Dermis blood vessel endothelial cell (primary cell): ENCODE data around the gene GNB1L. TPM values are rescaled to one million over a fixed set of nuclear protein-coding genes. Genes with fewer than 3 reads are reported as not detected.

Source experiments
- DNase-seq: peaks from one replicate; pipeline ENCODE4 v3.0.0; 2010
- total RNA-seq: library from RNA; depleted of rRNA; stranded (reverse); fragments of >200 nt; gene quantifications from 2 replicates; pipeline ENCODE4 v1.2.3, GENCODE V29; 2014

GNB1L gene
- total RNA-seq, 1 donor from 2014 or later, result 7.3 TPM

DNA sequence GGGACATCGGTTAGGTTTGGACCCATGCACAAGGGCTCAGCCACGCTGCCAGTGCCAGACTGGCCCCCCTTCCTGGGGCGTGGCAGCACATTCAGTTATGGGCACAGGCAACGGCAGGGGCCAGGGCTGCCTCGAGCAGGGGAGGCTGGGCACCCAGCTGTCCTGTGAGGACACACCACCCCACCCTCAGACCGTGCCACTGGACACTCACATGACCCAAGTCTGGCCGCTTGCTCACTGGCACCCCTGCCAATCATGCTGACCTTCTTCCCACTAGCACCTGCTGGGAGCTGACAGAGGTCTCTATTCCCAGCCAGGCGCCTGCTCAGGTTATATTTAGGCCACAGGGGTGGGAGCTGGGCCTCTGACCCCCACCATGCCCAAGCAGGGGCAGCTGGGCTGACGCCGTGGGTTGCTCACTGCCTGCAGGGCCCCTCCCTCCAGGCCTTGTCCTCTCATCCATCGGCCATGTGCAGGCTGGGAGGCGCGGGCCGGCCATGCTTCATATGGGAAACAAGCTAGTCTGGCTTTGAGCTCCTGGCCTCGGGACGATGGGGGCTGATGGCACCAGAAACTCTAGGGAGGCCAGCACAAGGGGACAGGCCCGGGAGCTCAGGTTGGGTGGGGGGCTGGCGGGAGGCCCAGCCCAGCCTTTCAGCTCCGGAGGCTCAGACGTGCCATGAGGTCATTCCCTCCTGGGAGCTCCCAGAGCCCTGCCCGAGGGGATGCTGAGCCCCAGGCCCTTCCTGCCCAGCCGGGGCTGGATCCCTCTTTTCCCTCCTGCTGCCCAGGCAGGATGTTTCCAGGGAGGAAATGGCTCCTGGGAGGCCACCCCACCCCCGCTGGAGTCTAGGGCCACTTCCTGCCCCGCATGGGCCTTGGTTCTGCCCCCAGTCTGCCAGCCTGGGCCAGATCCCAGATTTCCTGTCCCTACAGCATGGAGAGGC is 109.2 kb downstream of the GNB1L start:
- no peak for DNase-seq

DNA sequence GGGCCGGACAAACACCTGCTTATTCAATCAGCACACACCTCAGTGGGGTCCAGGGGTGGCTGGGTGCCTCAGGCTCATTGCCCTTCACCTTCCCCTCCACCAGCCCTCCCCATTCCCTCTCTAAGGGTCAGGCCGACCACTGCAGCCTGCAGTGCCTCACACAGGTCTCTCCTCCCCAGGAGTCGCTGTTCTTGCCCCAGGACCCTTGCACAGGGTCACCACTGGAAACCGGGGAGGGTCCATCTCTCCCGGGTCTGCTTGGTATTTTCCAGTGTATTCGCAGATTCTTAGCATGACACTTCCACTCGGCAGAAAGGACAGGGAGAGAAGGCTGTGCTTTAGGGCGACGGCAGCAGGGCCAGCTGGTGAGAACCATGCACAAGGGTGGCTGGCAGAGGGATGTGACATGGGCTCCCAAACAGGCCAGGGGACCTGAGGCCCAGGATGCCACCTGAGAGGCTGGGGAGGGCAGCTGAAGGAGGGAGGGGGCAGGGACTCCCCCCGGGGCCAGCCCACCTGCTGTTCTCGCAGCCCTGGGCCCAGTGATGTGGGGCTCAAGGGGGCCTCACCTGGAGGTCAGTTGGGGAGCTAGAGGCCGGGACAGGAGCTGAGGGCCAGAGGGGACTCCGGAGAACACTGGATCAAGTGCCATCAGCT is 110.2 kb downstream of the GNB1L start:
- DNase-seq, result no peak

DNA sequence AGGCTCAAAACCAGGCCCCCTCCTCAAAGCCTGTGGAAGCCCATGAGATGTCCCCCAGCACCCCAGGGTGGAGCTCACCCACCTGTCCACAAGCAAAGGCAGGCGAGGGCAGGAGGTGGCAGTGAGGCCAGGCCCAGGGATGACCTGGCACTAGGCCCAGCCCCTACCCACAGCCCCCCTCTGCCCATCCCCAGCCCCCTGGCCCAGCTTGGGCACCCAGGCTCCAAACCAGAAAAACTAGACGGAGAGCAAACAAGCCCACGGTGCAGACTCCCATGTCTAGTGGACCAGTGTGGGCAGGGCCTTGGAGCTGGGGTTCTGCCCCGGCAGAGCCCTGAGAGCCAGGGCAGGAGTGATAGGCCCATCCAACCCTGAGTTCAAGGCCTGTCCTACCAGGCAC is 111.0 kb downstream of the GNB1L start:
- no peak for DNase-seq

DNA sequence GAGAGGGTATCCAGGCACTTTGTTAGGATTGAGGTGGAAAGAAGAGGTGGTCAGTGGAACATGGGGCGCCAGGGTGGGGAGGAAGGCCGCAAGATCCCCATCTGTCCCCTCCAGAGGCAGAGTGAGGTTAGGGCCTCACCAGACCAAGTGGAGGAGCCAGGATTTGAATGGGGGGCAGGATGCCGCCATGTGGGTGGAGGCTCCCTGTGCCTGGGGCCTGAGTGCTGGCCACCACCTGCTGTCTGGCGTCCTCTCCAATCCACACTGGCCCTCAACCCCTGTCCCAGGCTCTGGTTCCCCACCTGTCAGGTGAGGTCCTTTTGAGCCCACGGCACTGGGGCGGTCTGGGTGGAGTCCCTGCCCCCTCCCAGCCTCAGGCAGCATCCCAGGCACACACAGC is 111.6 kb downstream of the GNB1L start:
- DNase-seq, result no peak

DNA sequence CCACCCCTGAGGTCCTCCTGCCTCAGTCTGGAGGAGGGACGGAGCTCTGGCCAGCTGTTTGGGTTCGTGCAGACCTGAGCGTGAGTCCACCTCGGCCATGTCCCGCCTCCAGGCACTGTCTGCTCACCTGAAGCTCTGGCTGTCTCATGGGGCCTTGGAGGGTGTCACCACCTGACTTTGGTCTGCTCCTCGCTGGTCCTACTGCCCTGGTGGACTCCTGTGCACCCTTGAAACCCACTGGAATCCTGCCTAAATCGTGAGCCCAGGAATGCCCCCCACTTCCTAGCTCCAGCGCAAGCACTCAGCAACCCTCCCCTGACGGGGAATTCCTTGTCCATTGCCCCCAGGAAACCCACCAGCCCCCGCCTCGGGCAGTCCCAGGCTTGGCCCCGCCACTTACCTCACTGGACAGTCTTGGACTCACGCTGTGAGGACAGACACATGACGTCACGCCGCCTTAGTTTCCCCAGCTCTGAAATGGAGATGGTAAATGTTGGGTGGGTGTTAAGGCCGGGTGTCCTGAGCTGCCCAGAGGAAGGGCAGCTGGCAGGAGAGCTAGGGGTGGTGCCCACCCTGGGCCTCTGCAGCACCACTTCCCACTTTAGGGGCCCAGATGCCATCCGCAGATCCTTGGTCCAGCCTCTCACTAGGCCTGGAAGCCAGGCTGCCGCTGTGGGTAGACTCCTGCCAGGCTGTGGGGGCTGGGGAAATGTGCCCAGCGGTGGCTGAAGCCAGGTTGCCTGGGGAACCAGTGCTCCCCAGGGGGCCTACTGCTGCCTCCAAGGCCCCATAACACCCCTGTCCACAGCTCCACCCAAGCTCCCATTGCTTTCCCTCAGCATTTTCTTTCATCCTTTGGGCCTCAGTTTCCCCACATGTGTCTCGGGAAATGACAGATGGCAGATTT is 112.3 kb downstream of the GNB1L start:
- DNase-seq, result no peak

DNA sequence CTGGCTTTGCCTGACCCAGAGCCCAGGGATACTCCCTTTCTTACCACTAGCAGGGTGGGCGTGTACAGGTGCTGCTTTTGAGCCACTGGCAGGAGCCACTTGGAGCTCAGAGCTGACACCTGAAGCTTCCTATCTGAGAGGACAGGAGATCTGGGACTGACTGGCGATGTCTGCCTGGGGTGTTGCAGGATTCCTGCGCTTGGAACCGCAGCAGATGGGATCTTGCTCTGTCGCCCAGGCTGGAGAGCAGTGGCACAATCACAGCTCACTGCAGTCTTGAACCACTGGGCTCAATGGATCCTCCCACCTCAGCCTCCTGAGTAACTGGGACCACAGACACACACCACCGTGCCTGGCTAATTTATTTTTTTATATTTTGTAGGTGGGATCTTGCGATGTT is 113.6 kb downstream of the GNB1L start:
- DNase-seq, result no peak

DNA sequence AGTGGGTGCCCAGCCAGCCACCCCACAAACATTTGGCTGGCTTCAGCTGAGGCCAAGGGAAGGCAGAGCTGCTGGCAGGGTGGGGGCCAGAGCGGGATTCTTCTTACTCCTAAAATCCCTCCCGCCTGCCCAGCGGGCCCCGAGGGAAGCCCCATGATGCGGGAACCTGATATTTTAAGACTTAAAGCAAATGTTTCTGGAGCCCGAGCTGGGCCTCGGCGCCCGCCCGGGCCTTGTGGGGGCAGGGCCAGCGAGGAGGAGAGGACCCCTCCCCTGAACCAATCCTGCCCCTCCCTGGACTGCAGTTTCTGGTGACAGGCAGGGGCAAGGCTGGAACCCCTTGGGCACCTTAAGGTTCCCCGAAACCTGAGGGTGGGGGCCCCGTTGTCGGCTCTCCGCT is 114.1 kb downstream of the GNB1L start:
- no peak for DNase-seq

DNA sequence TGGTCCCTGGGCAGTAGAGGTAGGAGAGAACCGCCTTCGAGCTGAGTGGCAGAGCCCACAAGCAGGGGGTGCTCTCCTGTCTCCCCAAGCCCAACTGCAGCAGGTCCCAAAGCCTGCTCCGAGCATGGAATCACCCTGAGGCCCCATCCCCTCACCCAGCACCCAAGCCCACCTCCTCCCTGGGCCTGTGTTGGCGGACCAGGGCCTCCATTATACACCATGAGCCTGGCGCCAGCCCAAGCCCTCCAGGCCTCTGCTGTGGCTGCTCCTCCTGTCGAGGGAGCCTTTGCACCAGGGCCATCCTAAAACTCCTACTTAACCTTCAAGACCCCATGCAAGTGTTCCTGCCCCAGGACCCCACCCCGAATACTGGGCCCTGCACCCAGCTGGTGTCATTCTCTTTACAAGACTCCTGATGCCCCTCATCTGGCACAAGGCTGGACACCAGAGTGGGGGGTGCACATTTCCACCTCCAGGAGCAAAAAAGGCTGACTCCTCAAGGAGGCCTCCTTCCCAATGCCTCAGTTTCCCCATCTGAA is 114.7 kb downstream of the GNB1L start:
- no peak for DNase-seq

DNA sequence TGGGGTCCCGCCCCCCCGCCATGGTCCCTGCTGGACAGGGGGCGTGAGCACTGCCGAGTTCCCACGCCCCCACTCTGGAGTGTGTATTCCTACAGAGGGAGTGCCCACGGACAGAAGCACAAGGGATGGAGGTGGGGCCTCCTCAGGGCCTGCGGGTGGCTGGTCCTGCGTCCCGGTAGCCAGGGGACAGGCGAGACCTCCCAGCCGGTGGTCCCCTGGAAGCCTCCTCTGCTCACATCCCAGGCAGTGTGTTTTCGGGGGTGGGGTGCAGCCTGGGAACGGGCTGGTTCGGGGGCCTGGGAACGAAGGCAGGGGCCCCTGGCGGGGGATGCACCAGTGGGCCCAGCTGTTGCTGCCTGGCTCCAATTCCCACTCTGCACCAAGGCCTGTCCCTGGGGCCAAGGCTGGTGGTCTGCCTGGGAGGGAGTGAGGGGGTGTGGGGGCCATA is 115.2 kb downstream of the GNB1L start:
- DNase-seq, result no peak

DNA sequence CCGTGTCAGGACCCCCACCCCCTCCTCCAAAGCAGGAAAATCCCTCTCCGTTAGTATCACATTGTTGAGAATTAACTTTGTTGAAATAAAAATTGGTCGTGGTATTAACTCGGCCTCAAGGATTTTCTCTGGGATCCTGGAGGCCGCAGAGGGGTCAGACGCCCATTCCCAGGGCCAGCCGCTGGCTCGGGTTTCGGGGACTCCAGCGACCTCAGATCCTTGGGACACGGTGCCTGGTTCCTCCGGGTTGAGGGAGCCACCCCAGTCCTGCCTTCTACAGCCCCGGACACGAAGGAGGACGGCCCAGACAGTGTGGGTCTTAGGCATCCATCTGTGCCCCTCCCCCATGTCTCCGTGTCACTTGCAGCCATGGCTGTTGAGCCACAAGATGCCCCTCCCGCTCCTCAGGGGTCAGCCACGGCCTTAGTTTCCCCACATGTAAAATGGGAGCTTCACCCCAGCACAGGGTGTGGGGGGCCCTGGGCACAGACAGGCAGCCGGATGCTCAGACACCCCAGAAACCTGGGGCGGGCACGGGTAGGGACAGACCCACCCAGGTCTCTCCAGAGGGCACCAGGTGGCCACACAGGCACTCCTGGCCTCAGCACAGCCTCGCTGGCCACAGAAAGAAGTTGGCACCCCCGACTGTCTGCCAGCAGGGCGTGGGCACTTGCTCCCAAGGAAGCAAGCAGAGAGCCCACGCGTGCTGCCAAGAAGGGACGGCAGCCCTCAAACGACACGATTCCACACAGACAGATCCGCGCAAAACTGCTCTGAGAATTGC is 115.8 kb downstream of the GNB1L start:
- no peak for DNase-seq

DNA sequence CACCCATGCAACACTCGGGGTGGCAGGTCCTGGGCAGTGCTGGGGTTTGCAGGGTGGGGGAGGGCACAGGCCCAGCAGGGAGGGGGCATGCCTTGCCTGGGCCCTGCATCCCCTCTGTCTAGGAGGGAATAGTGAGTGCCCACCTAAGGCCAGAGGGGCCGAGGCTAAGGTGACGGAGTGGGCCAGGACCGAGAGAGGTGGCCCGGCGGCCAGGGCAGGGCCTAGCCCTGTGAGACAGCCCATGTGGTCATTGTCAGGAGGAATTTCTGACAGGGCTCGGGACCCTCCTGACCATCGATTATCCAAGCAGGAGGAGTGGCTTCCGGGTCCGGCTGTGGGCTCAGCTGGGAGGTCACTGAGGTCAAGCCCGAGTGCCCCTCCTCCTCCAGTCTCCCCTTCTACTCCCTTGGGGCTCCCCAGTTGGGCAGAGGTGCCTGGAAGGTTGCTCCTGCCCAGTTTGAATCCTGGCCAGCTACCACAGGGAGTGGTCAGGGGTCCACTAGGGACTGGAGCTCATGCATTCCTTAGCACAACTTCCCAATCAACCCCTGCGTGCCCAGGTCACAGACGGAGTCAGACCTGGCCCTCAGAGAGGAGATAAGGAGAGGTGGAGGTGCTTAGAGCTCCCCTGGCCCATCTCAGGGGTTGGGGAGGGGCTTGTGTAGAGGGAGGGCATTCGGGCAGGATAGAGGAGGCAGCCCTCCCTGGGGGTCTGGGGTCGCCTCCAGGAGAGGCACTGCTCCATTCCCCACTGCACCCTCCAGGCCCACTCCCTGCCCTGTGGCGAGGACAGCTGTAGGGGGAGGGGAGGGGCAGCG is 116.6 kb downstream of the GNB1L start:
- DNase-seq, result no peak

DNA sequence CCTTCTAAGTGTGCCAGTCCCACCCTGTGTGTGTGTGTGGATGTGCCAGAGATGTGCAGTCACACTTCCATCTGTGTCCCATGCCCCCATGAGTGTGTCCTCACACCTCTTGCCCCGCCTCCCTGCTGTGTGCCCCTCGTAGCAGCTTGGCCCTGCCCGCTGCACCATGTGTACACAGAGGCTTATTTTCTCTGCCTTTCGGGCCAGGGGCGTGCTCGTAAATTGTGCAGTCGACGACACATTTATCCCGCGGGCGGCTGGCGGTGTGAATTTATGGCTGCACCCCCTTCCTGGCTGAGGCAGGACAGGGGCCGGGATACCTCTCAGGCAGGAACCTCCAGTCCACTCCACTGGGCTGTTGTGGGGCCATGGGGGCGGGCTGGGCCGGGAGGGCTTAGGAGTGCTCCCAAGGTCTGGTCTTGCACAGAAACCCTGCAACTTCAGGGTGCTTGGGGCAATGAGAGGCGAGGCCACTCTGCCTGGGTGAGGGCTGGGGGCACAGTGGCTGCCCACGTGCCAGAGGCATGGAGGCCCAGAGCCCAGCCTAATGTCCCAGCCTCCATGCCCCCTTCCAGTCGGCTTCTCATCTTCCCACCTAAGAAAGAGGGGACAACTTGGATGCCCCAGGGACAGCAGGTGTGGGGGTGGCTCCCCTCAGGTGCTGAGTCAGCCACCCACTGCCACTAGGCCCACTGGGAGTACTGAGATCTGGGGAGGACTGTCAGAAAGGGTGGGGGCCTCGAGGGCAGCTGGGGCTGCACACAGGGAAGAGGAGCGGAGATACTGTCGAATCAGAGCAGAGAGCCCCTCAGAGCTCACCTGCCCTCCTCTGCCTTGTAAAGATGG is 118.8 kb downstream of the GNB1L start:
- DNase-seq, result no peak

DNA sequence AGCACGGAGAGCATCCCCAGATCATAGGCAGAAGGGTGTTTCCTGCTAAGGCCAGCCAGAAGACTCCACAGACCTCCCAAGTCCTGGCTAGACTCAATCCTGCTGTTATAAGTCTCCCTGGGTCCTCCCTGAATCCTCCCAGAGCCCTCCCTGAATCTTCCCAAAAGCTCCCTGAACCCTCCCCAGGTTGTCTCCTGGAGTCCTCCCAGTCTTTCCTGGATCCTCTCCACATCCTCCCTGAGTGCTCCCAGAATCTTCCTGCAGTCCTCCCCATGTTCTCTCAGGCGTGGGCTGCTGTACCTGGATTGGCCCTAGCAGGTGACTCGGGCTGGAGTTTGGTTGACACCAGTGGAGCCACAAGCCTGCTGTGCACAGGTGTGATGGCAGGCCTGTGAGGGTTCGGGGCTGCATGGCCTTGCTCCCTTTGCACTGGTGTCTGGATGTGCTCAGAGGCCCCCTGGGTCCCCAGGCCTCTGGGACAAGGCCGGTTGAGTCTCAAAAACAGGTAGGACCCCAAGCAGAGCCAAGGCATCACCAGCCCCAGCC is 119.8 kb downstream of the GNB1L start:
- DNase-seq, result no peak

DNA sequence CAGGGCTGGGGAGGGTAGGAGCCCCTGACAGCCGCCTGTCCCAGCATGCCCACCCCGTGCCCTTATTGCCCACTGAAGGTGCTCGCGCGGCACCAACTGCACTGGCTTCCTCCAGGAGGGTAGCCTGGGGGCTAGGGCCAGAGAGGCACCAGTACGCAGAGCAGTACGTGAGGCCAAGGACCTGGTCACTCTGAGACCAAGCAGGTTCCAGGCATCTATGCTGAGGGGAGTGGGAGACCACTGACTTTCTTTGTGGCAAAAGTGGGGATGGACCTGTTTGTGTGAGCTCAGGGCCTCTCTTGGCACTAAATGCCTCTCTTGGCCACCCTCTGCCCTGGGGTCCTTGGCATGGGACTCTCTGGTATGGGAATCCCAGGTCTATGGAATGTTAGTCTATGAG is 120.5 kb downstream of the GNB1L start:
- no peak for DNase-seq

DNA sequence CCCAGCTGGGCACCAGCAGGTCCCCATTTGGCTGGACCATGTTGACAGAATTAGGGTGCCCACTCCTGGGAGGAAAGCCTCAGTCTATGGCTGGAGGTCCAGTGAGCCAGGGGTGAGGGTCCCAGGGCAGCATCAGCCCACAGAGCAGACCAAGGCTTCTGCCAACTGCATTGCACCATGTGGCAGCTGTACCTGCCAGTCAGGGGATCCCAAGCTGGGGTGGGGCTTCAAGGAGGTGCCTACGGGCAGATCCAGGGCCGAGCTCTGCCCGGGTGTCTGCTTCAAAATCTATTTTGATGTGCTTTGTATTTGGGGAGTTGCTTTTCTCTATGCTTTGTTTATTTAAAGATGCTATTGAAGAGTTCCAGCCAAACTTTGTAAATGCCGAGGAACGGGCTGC is 120.9 kb downstream of the GNB1L start:
- no peak for DNase-seq
